Eye (tissue), 1 donor: ENCODE data around the gene NME1.

Experiments
- DNase-seq: peaks from one replicate; pipeline ENCODE4 v3.0.0-alpha.2; 2015

Gene NME1

GRCh38 chr17:51197754-51198153 lies 44.4 kb downstream of the NME1 start:
- no peak for DNase-seq

DNA sequence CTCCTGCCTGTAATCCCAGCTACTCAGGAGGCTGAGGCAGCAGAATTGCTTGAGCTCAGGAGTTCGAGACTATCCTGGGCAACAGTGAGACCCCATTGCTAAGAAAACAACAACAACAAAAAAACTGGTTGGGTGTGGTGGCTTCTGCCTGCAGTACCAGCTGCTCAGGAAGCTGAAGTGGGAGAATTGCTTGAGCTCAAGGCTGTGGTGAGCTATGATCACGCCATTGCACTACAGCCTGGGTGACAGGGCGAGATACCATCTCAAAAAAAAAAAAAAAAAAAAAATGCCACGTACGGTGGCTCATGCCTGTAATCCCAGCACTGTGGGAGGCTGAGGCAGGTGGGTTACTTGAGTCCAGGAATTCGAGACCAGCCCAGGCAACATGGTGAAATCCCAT lies 46.9 kb downstream of the NME1 start:
- DNase-seq, result no peak

DNA sequence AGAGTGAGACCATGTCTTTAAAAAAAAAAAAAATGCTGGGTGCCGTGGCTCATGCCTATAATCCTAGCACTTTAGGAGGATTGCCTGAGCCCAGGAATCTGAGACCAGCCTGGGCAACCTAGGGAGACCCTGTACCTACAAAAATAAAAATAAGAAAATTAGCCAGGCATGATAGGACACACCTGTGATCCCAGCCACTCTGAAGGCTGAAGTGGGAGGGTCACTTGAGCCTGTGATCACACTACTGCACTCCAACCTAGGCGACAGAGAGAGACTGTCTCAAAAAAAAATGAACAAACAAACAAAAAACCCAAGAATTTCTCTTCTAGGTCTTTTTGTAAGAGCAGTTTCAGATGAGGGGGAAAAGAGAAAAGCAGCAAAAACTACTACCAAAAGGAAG lies 47.5 kb downstream of the NME1 start:
- DNase-seq, result no peak

DNA sequence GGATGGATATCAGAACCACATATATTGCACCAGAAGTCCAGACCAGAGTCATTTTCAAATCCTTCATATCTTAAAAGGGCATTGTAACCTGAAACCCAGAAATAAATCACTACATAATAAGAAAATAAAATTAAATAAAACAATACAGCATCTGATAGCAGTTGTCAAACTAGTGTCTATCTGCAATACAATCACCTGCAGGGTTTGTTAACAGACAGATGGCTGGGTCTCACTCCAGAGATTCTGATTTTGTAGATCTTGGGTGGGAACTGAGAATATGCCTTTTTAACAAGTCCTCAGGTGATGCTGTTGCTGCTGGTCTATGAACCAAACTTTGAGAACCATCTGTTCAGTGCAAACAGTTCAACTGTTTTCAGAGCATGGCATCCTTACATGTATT lies 50.5 kb downstream of the NME1 start:
- no peak for DNase-seq
